NK-92 treated with Interleukin-12 subunit alpha and Interleukin-12 subunit beta, amount 100 ng/mL, for 24 hours (cell line): ENCODE data around the gene FBXO2.
"Not testable (repeated sequence)": the region's sequence is repeated elsewhere in the genome, so short reads cannot be mapped to it uniquely, and the experiment has no call there.

Source experiments
- DNase-seq: peaks from one replicate; lab custom pipeline; 2025; lab: John Stamatoyannopoulos, UW

The FBXO2 gene

GRCh38 chr1:11653101-11653860 lies 948 bp downstream of the FBXO2 start:
- DNase-seq: no peak

- no peak for DNase-seq
Measured at GRCh38 chr1:11652203-11652780, 1.9 kb downstream of the FBXO2 start.

- no peak for DNase-seq
Measured at GRCh38 chr1:11651017-11651416, 3.2 kb downstream of the FBXO2 start.

GRCh38 chr1:11650331-11650991 lies 3.8 kb downstream of the FBXO2 start:
- DNase-seq: peak; percentile 97

DNA sequence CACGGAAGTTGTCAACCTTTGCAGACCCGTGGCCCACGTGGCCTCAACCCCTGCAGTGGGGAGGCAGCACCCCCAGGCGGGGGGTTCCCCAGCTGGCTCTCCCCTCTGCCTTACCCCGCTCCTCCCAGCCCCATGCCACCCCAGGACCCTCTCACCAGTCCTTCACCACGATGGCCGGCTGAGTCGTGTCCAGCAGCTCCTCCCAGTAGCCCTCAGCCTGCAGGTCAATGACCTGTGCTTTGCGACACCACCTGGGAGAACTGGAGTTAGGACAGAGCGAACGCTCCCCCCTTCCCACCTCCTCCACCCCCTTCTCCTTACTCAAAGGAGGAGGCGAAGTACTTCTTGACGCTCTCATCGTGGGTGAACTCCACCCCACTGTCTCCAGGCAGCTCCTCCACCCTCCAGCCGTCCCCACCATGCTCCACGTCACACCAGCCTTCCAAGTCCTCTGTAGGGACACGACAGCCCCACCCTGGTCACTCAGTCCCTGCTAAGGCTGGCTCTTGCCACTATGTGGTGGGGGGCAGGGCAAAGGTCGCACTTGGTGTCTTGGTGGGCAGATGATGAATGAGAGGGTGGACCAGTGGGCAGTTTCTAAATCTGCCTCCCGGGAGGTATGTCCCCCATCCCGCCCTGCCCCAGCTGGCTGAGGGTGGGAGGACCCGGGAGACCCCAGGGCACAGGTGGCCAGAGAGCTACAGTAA lies 4.5 kb downstream of the FBXO2 start:
- DNase-seq: no peak

- DNase-seq: no peak
Measured at GRCh38 chr1:11649237-11649623, 5.0 kb downstream of the FBXO2 start.

- DNase-seq: no peak
Measured at GRCh38 chr1:11648732-11649158, 5.5 kb downstream of the FBXO2 start.

DNA sequence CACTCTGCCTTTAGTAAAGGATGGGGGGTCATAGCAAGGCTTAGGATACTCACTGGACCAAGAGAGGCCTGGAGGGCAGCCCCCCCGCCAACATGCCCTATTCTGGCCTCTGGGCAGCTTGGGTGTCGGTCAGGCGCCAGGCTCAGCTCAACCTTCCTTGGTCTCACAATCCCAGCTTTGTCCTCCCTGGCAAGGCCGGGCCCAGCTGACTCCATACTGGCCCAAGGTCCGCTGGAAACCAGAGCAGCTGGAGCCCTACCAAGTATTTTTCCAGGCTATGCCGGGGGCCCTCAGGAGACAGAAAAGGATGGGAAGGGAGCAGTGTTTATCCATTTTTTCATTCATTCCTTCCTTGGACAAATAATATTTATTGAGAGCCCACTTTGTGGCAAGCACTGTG lies 6.2 kb downstream of the FBXO2 start:
- no peak for DNase-seq

GRCh38 chr1:11647333-11647732 lies 6.9 kb downstream of the FBXO2 start:
- DNase-seq: no peak

GRCh38 chr1:11646317-11646716 lies 7.9 kb downstream of the FBXO2 start:
- no peak for DNase-seq

DNA sequence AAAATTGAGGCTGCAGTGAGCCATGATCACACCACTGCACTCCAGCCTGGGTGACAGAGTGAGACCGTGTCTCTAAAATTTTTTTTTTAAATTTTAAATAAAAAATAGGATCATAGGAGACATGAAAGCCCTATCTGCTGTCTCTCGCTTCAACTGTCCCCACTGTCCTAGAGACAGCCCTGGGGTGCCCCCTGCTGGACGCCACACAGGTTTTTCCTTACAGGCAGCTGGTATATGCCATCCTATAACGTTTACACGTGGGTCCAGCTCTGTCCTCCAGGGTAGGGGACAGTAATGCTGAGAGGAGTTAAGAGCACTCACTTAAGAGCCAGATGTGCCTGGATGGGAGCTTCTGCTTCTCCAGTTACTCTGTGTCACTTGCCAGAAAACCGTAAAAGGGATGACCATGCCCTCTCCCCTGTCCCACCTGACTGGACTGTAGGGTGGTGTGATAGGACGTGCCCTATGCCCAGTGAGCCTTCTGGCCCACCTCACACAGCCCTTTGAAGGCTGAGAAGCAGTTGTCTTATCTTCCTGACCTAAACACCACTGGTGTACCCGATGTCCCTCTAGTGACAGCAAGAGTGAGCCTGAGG lies 8.5 kb downstream of the FBXO2 start:
- DNase-seq: peak; percentile 60

DNA sequence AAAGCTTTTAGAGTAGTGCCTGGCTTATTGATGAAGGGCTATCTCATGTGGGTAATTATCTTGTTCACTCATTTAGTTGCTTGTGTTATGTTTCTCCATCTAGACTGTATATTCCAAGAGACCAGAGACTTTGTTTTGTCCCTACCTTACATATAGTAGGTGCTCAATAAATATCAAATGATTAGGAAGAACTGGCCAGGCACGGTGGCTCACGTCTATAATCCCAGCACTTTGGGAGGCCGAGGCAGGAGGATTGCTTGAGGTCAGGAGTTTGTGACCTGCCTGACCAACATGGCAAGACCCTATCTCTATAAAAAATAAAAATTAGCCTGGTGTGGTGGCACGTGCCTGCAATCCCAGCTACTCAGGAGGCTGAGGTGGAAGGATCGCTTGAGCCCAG lies 9.0 kb downstream of the FBXO2 start:
- DNase-seq: no peak

GRCh38 chr1:11643782-11644181 lies 10.4 kb downstream of the FBXO2 start:
- DNase-seq: no peak

DNA sequence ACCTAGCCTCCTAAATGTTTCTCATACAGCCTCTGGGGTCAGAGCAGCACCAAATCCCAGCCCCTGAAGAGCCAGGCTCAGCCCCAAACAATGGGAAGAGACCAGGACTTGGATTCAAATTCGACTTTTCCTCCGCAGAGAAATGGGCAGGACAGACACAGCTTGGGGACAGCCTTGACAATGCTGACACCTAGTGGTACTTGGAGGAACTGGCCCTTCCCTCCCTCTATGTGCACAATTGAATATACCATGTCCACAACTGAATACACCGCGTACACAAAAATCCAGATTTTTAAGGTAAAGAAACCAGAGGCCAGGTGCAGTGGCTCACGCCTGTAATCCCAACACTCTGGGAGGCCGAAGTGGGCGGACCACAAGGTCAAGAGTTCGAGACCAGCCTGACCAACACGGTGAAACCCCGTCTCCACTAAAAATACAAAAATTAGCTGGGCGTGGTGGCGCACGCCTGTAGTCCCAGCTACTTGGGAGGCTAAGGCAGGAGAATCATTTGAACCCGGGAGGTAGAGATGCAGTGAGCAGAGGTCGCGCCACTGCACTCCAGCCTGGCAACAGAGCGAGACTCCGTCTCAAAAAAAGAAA lies 11.7 kb downstream of the FBXO2 start:
- not testable (repeated sequence) for DNase-seq

DNA sequence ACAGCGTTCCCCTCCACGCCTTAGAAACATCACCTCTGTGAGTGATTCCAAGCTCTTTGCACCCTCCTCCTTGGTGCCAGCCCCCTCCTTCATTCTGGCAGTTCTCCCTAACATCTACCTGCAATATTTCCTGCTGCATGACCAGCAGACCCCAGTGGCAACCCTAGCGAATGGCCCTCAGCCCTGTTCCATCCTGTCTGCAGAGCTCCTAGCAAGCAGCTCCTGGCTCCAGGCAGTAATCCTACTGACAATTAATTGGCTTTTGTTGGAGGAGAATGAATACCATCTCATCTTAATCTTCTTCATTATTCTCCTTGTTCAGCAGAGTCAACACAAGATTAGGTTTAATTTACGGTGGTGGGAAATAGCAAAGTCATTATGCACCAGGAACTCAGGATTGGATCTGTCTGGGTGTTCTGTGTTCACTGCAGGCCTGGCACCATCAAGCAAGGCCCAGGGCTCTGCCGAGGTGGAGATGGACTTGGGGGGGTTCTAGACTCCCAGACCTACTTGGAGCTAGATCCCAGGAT lies 12.4 kb downstream of the FBXO2 start:
- no peak for DNase-seq

DNA sequence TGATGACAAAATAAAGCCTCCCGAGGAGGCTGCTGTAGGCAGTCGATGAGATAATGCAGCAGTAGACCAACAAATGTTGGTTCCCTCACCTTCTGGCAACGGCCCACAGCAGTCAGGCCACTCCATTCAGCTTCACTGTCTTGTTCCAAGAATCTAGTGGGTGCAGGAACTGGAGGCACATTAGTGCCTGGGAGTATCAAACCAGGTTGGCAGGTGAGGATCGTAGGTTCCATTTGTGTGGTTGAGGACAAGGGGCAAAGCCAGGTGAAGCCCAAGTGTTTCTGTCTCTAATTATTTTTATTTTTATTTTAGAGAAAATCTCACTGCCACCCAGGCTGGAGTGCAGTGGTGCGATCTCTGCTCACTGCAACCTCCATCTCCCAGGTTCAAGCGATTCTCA lies 13.3 kb downstream of the FBXO2 start:
- no peak for DNase-seq

- DNase-seq: no peak
Measured at GRCh38 chr1:11640101-11640500, 14.1 kb downstream of the FBXO2 start.

GRCh38 chr1:11639372-11639771 lies 14.9 kb downstream of the FBXO2 start:
- DNase-seq: no peak

- no peak for DNase-seq
Measured at GRCh38 chr1:11638121-11638520, 16.1 kb downstream of the FBXO2 start.

GRCh38 chr1:11634365-11635192 lies 19.6 kb downstream of the FBXO2 start:
- DNase-seq: no peak
